Thoracic aorta (tissue), 2 donors: ENCODE measurements around the gene PITPNM3. TPM values are rescaled to one million over a fixed set of nuclear protein-coding genes. Genes with fewer than 3 reads are reported as not detected.

Experiments used
- ATAC-seq: fragments of 150-250 bp; one replicate; pipeline ENCODE4 v1.8.0; 2017; ENCODE audit warnings: low read depth; ENCODE audit not compliant: insufficient number of reproducible peaks, low FRiP score
- DNase-seq: peaks from one replicate; pipeline ENCODE4 v3.0.0-alpha.2; 2020; ENCODE audit warnings: low spot score
- H3K27ac ChIP-seq, 2 donors: fragments of 200-600 bp; sonication (generic); 1 replicate in 1 of 2; 2 replicates in 1 of 2; pipeline ENCODE4 v1.5.1; 2016; ENCODE audit warnings: mild to moderate bottlenecking in 2 of 2, moderate library complexity in 2 of 2
- H3K27me3 ChIP-seq: fragments of 200-600 bp; sonication (generic); replicated peaks from 2 replicates; pipeline ENCODE4 v1.6.0; 2016; ENCODE audit warnings: mild to moderate bottlenecking; ENCODE audit not compliant: insufficient read depth
- H3K36me3 ChIP-seq: fragments of 200-600 bp; sonication (generic); one replicate; pipeline ENCODE4 v1.5.1; 2016
- H3K4me1 ChIP-seq, 2 donors: fragments of 200-600 bp; sonication (generic); 1 replicate in 1 of 2; 2 replicates in 1 of 2; pipeline versions ENCODE4 v1.5.1 to v1.6.0; 2016; ENCODE audit warnings: low read depth in 2 of 2, mild to moderate bottlenecking in 1 of 2; ENCODE audit not compliant: control insufficient read depth in 1 of 2
- H3K4me3 ChIP-seq: fragments of 200-600 bp; sonication (generic); 2 replicates; pipeline ENCODE4 v1.5.1; 2016; ENCODE audit warnings: mild to moderate bottlenecking
- H3K9me3 ChIP-seq: fragments of 200-600 bp; sonication (generic); 2 replicates; pipeline ENCODE4 v1.5.1; 2016
- total RNA-seq, 2 donors: library from RNA; depleted of rRNA; stranded (reverse); fragments of >200 nt; gene quantifications; one replicate each; pipeline versions ENCODE4 v1.1.0 to v1.2.3, GENCODE V29; 2016
- TF ChIP-seq, protein P1 (sequence below): fragments of 200-600 bp; sonication (generic); IDR thresholded peaks from one replicate; pipeline ENCODE4 v1.5.1; 2019; ENCODE audit warnings: antibody characterized with exemption

PITPNM3 gene
- total RNA-seq, 2 donors from 2014 or later: 1.8 to 3.1 TPM

DNA sequence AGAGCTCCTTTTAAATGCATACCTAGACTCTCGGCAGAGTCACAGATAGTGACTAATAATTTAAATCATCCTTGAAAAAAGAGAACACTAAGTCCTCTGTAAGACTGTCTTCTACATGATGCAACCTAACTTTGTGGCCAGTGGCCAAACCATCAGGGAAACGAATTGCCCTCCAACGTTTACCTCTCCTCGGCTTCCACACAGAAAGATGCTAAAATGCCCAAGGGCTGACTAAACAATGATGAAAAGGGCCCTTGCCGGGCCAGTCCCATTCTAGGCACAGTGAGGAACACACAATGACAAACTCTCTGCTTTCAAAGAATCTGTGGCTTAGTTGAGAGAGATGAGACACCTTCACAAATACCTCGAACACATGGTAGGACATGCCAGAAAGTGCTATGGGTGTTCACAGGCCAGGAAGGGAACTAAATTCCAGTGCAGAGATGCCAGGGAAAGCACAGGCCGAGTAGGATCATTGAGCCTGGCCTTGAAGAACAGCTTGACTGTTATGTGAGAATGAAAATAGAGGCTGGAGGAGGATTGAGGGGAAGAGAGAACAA lies 35.3 kb upstream of the PITPNM3 start:
- TF ChIP-seq, protein P1, sequence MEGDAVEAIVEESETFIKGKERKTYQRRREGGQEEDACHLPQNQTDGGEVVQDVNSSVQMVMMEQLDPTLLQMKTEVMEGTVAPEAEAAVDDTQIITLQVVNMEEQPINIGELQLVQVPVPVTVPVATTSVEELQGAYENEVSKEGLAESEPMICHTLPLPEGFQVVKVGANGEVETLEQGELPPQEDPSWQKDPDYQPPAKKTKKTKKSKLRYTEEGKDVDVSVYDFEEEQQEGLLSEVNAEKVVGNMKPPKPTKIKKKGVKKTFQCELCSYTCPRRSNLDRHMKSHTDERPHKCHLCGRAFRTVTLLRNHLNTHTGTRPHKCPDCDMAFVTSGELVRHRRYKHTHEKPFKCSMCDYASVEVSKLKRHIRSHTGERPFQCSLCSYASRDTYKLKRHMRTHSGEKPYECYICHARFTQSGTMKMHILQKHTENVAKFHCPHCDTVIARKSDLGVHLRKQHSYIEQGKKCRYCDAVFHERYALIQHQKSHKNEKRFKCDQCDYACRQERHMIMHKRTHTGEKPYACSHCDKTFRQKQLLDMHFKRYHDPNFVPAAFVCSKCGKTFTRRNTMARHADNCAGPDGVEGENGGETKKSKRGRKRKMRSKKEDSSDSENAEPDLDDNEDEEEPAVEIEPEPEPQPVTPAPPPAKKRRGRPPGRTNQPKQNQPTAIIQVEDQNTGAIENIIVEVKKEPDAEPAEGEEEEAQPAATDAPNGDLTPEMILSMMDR: no peak
- no peak overlapping the region for H3K27ac ChIP-seq
- no peaks in the 10 kb centered on the region for H3K9me3 ChIP-seq
- H3K27me3 ChIP-seq: no peaks in the 10 kb centered on the region
- no peak for ATAC-seq
- no peak for DNase-seq
- no peaks in the 10 kb centered on the region for H3K4me1 ChIP-seq
- H3K4me3 ChIP-seq: no peak overlapping the region
- peaks cover 52% of the 10 kb centered on the region for H3K36me3 ChIP-seq

DNA sequence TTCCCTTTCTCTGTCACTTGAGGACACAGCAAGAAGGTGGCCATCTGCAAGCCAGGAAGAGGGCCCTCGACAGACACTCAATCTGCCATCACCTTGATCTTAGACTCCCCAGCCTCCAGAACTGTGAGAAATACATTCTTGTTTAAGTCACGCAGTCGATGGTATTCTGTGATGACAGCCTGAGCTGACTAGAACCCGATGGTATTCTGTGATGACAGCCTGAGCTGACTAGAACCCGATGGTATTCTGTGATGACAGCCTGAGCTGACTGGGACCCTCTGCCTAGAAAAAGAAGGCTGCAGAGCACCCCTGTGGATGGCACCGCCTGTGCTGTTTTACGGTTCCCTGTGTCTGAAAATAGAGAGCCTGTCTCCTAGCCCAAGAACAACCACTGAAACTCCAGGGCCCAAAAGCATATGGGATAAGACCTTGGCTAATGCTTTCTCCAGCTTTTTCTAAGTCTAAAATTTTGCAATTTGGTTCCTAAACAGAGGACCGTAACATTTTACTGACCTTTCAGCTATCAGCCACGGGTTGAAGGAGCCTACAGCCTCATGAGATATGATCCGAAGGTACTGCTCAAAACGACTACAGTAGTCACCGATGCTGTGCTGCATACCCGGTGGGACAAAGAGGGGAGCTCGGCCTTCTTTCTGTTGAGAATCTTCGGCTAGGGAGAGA lies 33.1 kb upstream of the PITPNM3 start:
- H3K4me3 ChIP-seq: no peak overlapping the region
- no peaks in the 10 kb centered on the region for H3K4me1 ChIP-seq
- H3K27me3 ChIP-seq: no peaks in the 10 kb centered on the region
- ATAC-seq: no peak
- H3K9me3 ChIP-seq: peaks cover 4% of the 10 kb centered on the region
- TF ChIP-seq, protein P1: no peak
- H3K27ac ChIP-seq: no peak overlapping the region
- peaks cover 64% of the 10 kb centered on the region for H3K36me3 ChIP-seq
- no peak for DNase-seq

DNA sequence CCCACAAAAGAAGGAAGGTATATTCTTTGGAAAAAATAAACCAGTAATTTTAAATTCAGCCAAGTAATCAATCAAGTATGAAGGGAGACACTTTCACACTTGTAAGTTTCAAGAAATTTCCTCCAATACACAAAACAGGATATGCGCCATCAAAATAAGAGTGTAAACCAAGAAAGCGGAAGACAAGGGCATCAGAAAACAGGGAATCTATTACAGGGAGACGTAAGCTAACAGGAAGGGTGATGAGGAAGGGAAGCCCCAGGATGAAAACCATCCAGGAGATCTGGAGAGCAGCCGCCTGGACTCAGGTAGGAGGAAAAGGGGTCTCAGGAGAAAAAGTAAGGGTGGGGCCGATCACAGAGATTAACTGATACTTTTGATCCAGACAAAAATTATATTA lies 31.8 kb upstream of the PITPNM3 start:
- Histone ChIP-seq H3K9me3 (peaks cover 4% of the 10 kb centered on the region), H3K36me3 (peaks cover 69% of the 10 kb centered on the region)
- no peak for ATAC-seq

DNA sequence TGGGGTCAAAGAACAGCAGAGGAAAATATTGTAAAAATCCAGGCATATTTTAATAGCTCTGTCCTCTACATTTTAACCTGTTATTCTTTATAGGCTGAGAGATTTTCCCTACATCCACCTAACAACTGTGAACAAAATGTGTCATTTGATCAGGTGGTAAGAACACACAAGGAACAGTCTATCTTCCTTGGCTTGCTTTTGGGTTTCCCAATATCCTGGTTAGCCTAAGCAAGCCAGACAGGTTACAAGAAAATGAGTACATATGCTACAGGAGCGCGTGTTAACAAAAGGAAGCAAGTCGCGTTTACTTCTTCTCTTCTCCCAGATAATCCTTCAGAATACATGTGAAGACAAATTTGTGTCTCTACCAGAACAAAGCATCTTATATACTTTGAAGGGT lies 31.0 kb upstream of the PITPNM3 start:
- peaks cover 4% of the 10 kb centered on the region for H3K9me3 ChIP-seq
- no peak overlapping the region for H3K27ac ChIP-seq
- ATAC-seq (no peak), DNase-seq (no peak)
- peaks cover 68% of the 10 kb centered on the region for H3K36me3 ChIP-seq
- H3K27me3 ChIP-seq: no peaks in the 10 kb centered on the region
- H3K4me1 ChIP-seq: no peaks in the 10 kb centered on the region
- H3K4me3 ChIP-seq: no peak overlapping the region
- TF ChIP-seq, protein P1: no peak

More for the DNA sequence above, 31.8 kb upstream of the PITPNM3 start:
- TF ChIP-seq, protein P1: no peak
- Histone ChIP-seq H3K27ac (no peak overlapping the region), H3K27me3 (no peaks in the 10 kb centered on the region), H3K4me3 (no peak overlapping the region), H3K4me1 (no peaks in the 10 kb centered on the region)
- no peak for DNase-seq

DNA sequence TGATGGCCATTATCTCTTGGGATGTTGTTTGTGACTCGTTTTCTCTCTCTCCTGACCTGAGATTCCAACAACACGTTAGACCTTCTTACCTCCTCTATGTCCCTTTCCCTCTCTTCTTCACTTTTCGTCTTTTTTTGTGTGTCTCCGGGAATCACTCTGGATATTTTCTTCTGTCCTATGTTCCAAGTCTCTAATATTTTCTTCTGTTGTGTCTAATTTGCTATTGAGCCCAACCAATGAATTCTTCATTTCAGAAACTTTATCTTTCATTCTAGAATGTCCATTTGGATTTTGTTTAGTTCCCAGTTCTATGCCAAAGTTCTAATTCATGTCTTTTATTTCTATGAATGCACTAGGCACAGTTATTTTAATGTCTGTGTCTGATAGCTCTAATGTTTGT lies 27.1 kb upstream of the PITPNM3 start:
- H3K4me3 ChIP-seq: no peak overlapping the region
- peaks cover 46% of the 10 kb centered on the region for H3K36me3 ChIP-seq
- H3K9me3 ChIP-seq: peaks cover 4% of the 10 kb centered on the region
- H3K27me3 ChIP-seq: no peaks in the 10 kb centered on the region
- TF ChIP-seq, protein P1: no peak
- H3K4me1 ChIP-seq: no peaks in the 10 kb centered on the region
- no peak for ATAC-seq
- no peak overlapping the region for H3K27ac ChIP-seq
- DNase-seq: no peak
